ENCODE measurements around the gene DAB2.
A peak's percentile ranks its signal among the peaks of the same experiment; 100 is the strongest.

Gene DAB2

GRCh38 chr5:39424736-39425637 is at the start of gene DAB2:
Gene DAB2 (minus strand): TSS chr5:39424980. CDS start chr5:39394320, 30,660 bp downstream.
- peak; percentile 81 to 86 for DNase-seq

- DNase-seq, result no peak
These were observed 48.5 kb upstream of the DAB2 start for GRCh38 chr5:39473156-39473775.

- no peak for DNase-seq
These were observed 47.2 kb upstream of the DAB2 start for GRCh38 chr5:39471836-39472508.

GRCh38 chr5:39470811-39471210 is 46.0 kb upstream of the DAB2 start:
- no peak for DNase-seq

GRCh38 chr5:39469777-39470415 is 45.1 kb upstream of the DAB2 start:
- DNase-seq, result peak; percentile 14 to 18

GRCh38 chr5:39469176-39469575 is 44.4 kb upstream of the DAB2 start:
- DNase-seq, result peak; percentile 38 to 59

- peak; percentile 49 to 75 for DNase-seq
These were observed 42.1 kb upstream of the DAB2 start for GRCh38 chr5:39466846-39467245.

- DNase-seq, result no peak
These were observed 41.1 kb upstream of the DAB2 start for GRCh38 chr5:39465843-39466242.

GRCh38 chr5:39465097-39465496 is 40.3 kb upstream of the DAB2 start:
- DNase-seq, result no peak

GRCh38 chr5:39464088-39464487 is 39.3 kb upstream of the DAB2 start:
- no peak for DNase-seq

- DNase-seq, result no peak
These were observed 37.4 kb upstream of the DAB2 start for GRCh38 chr5:39462211-39462610.

GRCh38 chr5:39461007-39461682 is 36.4 kb upstream of the DAB2 start:
- DNase-seq, result no peak

- DNase-seq, result no peak
These were observed 35.1 kb upstream of the DAB2 start for GRCh38 chr5:39459907-39460306.

GRCh38 chr5:39459071-39459470 is 34.3 kb upstream of the DAB2 start:
- no peak for DNase-seq

GRCh38 chr5:39455645-39456044 is 30.9 kb upstream of the DAB2 start:
- no peak for DNase-seq

- DNase-seq, result no peak
These were observed 28.8 kb upstream of the DAB2 start for GRCh38 chr5:39453606-39454005.

- no peak for DNase-seq
These were observed 28.1 kb upstream of the DAB2 start for GRCh38 chr5:39452846-39453245.

- no peak for DNase-seq
These were observed 26.6 kb upstream of the DAB2 start for GRCh38 chr5:39451276-39451941.

- no peak for DNase-seq
These were observed 25.7 kb upstream of the DAB2 start for GRCh38 chr5:39450487-39450886.

- DNase-seq, result no peak
These were observed 24.8 kb upstream of the DAB2 start for GRCh38 chr5:39449591-39449990.

- no peak for DNase-seq
These were observed 23.8 kb upstream of the DAB2 start for GRCh38 chr5:39448506-39449128.

GRCh38 chr5:39447968-39448367 is 23.2 kb upstream of the DAB2 start:
- no peak for DNase-seq

Measured in AML-193 (cell line).